ENCODE results near the gene KRTAP4-5.
"Not testable (repeated sequence)": the region's sequence is repeated elsewhere in the genome, so short reads cannot be mapped to it uniquely, and the experiment has no call there.

The KRTAP4-5 gene

GRCh38 chr17:41105347-41105746, 44.3 kb downstream of the KRTAP4-5 start, which contains the start of gene KRTAP4-9:
TSS of gene KRTAP4-9 (plus strand) at chr17:41105389. CDS start at chr17:41105389, 0 bp downstream.
- DNase-seq = not testable (repeated sequence)

GRCh38 chr17:41104386-41105038, 45.1 kb downstream of the KRTAP4-5 start:
- not testable (repeated sequence) for DNase-seq

- no peak for DNase-seq
These were observed 45.7 kb downstream of the KRTAP4-5 start for GRCh38 chr17:41103896-41104295.

GRCh38 chr17:41101586-41102259, 47.9 kb downstream of the KRTAP4-5 start, which contains the start of gene KRTAP4-16:
TSS of gene KRTAP4-16 (minus strand) at chr17:41102209. CDS start at chr17:41102209, 0 bp downstream.
- DNase-seq = no peak

- DNase-seq = not testable (repeated sequence)
These were observed 49.7 kb downstream of the KRTAP4-5 start for GRCh38 chr17:41099682-41100480.

Measured in NCI-H526 treated with DMSO at 0.1 percent for 48 hours (cell line).